DMS153 (cell line): Measurements from ENCODE around the gene TAMALIN.
"Not testable (repeated sequence)": the region's sequence is repeated elsewhere in the genome, so short reads cannot be mapped to it uniquely, and the experiment has no call there.

ENCODE experiments used
- DNase-seq: peaks from one replicate; lab custom pipeline; 2025; lab: John Stamatoyannopoulos, UW

TAMALIN gene

DNA sequence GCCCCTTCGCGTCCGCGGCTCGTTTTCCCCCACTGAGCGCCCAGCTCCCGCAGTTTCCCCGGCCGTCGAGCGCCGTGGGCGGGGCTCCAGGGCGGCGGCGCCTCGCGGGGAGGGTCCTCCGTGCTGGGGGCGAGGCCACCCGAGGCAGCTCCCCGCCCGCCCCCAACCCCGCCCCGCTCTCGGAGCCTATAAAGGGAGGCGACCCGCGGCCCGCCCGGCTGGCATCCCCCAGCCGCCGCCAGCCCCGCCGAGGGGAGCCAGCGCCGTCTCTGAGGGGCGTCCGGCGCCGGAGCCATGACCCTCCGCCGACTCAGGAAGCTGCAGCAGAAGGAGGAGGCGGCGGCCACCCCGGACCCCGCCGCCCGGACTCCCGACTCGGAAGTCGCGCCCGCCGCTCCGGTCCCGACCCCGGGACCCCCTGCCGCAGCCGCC, at the start of gene TAMALIN:
TSS of gene TAMALIN (plus strand) at position 221 of the 432 bp plus-strand sequence. CDS start at position 295, 74 bp downstream.
- DNase-seq, result peak; percentile 6

DNA sequence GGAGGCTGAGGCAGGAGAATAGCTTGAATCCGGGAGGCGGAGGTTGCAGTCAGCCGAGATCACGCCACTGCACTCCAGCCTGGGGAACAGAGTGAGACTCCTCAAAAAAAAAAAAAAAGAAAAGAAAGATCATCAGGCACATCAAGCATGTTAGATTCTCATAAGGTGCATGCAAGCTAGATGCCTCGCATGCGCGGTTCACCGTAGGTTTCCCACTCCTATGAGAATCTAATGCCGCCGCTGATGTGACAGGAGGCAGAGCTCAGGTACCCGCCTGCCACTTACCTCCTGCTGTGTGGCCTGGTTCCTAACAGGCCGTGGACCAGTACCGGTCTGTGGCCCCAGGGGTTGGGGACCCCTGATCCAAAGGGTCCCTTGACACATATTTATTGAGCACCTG, 48.2 kb upstream of the TAMALIN start:
- no peak for DNase-seq

DNA sequence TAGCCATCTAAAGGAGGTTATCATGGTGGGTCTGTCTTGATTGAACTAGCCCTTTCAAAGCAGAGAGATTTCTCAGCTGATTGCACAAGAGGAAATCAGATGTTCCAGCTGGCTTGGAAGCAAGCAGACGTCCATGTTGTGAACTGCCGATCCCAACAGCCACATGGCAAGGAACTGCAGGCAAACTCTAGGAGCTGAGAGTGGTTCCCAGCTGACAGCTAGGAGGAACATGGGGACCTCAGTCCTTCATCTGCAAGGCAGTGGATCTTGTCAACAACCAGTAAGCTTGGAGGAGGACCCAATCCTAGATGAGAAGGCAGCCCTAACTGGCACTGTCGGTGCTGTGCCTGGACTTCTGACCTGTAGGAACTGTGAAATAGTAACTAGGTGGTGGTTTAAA, 47.5 kb upstream of the TAMALIN start:
- DNase-seq, result no peak

DNA sequence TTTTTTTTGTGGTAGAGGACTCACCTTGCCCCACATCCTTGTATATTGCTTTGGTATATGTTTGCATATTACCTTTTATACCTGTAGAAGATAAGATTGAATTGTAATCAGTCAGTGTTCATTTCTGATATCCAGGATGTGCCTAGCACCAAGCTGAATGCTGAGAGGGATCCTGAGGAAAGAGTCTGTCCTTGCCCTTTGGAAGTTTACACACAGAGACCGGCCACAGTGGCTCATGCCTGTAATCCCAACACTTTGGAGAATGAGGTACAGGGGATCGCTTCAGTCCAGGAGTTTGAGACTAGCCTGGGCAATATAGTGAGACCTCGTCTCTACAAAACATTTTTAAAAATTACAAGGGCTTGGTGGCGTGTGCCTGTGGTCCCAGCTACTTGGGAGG, 46.8 kb upstream of the TAMALIN start:
- no peak for DNase-seq

DNA sequence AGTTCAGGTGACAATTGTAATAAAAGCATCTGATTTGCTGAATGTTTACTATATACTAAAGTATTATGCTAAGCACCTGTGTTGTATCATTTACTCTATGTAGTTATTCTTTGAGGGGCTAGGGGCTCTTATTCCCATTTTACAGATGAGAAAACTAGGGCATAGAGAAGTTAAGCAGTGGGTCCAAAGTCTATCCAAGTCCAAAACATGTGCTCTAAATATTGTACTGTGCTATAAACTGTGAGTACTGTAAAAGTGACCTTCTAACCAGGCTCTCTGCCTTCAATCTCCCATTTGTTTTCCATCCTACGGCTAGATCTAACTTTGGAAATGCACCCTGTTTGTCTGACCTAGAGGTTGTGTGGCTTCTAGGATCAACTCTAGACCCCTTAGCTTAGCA, 46.3 kb upstream of the TAMALIN start:
- DNase-seq, result no peak

DNA sequence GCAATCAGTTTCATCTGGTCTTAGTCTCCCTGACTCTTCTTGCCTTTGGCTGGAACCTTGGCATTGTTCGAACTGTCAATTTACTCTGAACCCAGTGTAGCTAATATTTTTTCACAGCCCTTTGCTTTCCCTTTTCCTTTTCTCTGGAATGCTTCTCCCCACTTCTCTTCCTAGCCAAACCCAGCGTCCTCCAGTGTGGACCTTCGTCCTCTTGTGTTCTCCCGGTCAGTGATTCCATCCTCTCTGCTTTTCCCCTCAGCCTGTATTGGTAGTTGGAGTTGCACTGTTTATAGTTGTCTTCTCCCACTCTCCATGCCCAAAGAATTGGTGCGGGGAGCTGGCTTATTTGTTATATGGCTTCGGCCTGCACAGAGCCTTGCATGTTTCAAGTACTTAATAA, 45.9 kb upstream of the TAMALIN start:
- DNase-seq, result no peak

DNA sequence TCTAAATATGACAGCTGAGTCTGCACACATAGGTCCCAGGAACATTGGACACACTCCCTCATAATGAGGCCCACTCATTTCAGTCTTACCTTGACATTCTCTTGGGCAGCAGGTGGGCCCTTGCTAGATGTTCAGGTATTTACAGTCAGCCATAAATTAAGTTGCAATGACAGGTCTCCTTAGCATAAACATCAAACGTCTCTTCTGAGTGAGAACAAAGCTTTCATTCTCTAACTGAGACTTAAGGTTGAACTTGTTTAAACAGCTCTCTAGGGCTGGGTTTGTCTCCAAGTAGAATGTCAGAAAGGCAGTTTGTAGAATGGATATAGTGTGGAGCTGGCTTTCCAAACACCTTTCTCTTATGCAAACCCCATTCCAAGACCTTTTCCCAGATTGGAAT, 44.9 kb upstream of the TAMALIN start:
- no peak for DNase-seq

DNA sequence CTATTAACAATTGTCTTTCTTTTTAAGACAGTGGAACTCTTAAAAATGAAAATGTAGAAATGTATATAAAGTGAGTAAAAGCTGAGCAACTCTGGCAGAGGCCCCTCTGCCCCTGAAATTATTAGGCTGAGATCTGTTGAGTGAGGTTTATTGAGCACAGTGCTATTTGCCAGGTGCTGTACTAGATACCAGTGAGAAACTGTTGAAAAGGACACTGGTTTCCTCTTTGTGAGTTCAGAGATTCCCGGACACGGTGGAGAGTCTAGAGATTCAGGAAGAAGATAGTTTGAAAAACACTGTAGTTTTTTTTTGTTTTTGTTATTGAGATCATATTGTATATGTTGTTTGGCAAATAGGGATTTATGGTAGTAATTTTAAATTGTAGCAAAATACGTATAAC, 44.0 kb upstream of the TAMALIN start:
- no peak for DNase-seq

DNA sequence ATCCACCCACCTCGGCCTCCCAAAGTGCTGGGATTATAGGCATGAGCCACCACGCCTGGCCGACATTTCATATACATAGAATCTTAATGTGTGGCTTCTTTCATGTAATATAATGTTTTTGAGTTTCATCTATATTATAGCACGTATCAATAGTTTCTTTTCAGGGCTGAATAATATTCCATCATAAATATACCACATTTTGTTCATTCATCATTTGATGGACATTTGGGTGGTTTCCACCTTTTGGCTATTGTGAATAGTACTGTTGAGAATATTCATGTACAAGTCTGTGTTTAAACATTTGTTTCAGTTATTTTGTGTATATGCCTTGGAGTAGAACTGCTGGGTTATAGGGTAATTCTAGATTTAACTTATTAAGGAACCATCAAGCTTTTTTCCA, 43.3 kb upstream of the TAMALIN start:
- no peak for DNase-seq

DNA sequence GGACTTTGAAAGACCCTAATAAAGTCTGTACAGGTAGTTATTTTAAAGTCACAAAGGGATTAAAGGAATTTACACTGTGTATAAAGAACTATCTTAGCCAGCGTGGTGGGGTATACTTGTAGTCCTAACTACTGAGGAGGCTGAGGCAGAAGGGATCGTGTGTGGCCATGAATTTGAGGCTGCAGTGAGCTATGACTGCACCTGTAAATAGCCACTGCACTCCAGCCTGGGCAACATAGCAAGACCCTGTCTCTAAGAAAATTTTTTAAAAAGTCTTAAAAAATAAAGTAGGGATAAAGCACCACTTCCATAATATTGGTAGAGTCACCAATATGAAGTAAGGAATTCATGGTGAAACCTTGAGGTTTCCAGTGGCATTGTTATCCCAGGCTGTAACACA, 37.1 kb upstream of the TAMALIN start:
- no peak for DNase-seq

DNA sequence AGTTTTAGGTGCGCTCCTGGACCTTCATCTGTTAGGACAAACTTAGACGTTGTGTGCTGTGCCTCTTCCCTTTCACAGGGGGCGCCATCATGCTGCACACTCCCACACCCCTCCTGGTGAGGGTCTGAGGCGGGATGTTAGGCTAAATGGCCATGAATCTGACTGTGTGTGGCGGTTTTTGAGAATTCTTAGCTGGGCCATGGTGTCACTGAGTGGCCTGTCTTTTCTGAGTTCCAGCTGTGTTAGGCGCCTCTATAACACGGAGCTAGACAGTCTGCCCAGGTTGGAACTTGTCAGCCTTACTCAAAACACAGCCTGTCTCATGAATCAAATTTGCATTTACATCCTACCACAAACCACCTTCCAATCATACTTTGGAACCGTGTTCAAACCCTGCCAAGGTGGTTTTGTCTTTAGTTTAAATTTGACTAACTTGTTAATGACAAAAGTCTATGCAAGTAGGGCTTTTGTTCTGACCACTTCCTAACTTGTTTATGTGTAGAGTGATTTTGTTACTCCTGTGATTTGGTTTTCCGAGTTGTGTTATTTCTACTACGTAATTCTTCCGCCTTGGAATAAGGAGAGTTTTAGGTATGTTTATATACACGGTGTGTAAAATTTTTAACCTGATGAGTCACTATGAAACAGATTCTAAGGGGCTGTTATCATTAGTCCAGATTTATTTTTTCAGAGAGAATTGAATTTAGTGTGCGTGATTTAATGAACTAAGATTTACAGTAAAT, 35.7 kb upstream of the TAMALIN start:
- no peak for DNase-seq

DNA sequence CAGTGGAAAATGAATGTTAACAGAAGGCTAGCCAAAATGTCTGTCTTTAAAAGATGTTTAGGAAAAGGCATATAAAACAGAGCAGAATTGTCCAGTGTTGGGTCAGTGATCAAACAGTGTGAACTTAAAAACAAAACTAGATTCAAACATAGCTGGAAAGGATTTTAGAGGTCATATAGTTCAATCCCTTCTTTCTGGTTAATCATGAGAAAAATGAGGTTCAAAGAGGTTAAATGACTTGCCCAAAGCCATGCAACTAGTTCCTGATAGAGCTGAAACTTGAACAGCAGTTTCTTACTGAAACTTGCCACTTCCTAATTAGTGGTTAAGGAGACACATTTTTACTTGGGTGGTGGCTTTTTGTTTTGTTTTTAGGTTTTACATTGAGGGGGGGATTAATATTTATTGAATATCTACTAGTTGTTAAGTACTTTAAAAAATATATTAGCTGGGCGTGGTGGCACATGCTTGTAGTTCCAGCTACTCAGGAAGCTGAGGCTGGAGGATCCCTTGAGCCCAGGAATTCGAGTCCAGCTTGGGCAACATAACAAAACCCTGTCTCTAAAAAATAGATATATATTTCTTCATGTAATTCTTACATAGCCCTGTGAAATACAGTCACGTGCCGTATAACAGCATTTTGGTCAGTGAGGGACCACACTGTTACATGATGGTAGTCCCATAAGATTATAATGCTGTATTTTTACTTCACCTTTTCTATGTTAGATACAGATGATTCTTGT, 34.9 kb upstream of the TAMALIN start:
- no peak for DNase-seq

DNA sequence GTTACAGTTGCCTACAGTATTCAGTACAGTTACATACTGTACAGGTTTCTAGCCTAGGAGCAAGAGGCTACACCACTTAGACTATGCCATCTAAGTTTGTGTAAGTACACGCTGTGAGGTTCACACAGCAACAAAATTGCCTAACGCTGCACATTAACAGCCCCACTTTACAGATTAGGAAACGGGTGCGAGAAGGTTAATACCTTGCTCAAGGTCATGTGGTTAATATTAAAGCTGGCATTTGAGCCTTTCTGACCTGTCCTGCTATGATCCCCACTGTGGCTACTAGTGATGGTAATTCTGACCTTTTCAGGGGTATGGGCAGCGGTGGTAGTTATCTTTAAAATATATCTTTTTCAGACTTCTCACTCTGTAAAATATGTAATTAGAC, 34.3 kb upstream of the TAMALIN start:
- DNase-seq, result no peak

DNA sequence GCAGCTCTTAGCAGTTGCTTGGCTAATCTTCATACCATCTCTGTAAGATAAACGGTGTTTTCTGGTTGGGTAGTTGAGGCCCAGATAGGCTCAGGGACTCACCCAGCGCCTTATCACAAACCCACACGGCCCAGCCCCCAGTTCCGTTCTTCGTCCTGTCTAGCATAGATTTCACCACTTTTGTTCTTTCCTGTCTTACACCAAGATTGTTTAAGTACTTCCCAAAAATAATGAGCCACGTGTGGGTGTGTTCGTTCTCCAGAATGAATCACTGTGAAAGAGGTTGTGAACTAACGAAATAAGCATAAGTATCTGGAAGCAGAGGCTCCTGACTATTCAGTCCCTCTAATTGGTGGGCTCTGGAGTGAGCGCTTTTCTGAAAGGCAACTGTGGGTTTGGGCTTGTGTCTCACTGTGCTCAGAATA, 33.9 kb upstream of the TAMALIN start:
- DNase-seq, result no peak

DNA sequence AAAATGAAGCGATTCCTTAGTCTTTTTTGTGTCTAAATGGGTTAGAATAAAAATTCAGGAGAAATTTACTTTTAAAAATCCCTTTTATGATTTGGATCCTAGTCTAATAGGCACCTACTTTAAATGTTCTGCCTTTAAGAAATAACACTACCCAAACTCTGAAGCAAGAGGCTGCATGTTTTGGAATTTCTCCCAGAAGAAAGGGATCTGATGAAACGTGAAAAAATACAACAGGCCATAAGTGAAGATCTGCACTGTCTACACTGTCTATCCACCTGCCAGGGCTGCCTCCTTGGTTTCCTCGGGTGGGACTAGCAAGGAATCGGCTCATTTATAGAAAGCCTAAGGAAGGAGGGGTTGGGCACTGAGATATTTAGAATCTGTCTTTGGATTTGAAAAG, 33.2 kb upstream of the TAMALIN start:
- DNase-seq, result no peak

DNA sequence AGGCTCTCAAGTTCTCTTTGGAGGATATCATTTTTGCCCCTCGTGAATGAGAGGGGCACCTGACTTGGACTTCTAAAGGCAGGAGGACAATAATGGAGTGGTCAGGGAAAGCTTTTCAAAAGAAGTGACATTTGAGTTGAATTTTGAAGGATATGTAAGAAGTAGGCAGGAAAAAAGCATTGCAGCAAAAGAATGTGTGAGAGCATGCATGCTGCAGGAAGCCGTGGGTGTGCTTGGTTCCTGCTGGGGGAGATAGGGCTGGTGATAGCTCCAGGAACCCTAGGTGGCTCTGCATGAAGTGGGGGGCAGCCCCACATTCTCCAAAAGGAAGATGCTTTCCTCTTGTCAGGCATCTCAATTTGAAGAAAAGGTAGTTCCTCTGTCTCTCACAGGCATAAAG, 32.1 kb upstream of the TAMALIN start:
- DNase-seq, result no peak

DNA sequence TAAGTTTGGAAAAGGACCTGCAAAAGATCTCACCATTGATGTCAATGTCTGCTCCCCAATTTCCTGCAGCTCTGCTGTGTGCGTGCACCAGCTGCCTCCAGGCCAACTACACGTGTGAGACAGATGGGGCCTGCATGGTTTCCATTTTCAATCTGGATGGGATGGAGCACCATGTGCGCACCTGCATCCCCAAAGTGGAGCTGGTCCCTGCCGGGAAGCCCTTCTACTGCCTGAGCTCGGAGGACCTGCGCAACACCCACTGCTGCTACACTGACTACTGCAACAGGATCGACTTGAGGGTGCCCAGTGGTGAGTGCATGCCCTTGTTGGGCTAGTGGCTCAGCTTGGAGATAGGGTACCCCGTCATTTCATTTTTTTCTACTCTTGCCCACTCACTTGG, 31.6 kb upstream of the TAMALIN start:
- no peak for DNase-seq

DNA sequence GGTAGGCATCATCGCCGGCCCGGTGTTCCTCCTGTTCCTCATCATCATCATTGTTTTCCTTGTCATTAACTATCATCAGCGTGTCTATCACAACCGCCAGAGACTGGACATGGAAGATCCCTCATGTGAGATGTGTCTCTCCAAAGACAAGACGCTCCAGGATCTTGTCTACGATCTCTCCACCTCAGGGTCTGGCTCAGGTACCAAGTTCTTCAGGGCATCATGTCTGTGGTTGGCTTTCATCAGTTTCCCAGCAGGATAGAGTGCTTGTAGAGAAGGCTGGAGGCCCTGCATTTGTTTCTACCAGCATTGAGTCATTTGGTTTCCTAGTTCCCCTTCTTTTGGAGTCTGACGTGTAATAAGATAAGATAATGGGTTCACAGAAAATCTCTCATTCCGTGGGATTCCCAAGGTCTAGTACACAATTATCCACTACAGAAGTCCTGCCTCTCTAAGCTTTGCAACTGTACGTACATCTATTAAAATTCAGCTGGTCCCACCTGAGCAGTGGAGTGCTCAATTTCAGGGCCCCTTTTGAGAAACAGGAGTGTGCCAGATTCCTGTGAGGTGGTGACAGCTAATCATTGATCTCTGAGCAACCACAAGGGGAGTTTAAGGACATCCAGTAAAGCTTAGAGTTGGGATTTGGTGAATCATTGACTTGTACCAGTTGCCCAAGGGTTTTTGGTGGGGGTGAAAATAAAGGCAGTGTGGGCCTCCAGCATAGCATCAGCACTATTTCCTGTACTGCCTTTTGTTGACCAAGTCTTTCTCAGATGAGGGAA, 30.2 kb upstream of the TAMALIN start:
- DNase-seq, result no peak

DNA sequence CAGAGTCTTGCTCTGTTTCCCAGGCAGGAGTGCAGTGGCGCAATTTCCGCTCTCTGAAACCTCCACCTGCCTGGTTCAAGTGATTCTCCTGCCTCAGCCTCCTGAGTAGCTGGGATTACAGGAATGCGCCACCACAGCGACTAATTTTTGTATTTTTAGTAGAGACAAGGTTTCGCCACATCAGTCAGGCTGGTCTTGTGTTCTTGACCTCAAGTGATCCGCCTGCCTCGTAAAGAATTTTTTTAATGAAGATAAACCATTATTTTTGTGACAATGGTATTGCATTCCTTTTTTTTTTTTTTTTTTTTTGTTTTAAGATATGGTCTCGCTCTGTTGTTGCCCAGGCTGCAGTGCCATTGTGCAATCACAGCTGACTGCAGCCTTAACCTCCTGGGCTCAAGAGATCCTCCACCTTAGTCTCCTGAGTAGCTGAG, 29.4 kb upstream of the TAMALIN start:
- DNase-seq, result no peak

DNA sequence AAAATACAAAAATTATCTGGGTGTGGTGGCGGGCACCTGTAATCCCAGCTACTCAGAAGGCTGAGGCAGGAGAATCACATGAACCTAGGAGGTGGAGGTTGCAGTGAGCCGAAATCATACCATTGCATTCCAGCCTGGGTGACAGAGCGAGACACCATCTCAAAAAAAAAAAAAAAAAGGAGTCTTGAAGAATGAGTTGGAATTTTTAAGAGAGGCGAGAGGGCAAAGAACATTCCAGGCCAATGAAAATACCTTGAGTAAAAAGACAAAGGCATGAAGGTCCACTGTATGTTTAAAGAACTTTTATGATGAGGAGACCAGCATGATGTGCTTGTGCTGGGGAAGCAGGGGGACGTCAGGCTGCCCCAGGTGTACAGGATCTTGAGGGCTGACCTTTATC, 27.4 kb upstream of the TAMALIN start:
- DNase-seq, result not testable (repeated sequence)

DNA sequence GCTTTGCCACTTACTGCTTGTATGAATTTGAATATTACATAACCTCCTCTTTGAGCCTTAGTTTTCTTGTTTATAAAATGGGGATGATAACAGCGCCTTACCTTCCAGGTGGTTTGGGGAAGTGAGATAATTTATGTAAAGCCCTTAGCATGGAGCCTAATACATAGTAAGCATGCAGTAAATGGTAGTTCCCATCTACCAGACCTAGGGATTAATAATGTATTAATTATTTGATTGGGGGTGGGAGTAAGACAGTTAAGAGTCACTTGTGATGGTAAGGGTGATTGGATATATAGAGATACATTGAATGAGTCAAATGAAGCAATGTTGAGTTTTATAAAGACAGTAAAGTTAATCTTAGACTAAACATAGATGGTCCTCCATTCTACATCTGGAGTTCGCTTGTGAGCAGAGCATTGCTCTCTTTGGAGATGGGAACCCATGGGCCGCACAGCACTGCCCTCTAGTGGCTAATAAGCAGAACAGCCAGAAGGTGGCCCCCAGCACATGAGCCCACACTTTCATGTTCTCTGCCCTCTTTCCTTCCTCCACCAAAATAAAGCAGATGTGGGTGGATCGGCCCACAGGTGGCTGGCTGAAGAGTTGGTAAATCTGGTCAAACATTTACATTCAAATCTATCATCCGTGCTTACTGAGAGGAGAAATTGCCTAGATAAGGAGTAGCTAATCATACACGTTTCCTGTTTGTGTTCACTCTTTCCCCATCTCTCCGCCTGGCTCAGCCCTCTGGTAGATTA, 26.5 kb upstream of the TAMALIN start:
- DNase-seq, result no peak

DNA sequence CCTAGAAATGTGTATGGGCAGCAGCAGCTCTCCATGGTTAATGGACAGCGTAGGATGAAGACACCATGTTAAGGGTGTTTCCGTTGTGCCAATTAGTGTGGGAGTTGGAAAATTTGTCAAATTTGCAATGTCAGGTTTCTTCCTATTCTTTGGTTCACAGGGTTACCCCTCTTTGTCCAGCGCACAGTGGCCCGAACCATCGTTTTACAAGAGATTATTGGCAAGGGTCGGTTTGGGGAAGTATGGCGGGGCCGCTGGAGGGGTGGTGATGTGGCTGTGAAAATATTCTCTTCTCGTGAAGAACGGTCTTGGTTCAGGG, 26.0 kb upstream of the TAMALIN start:
- DNase-seq, result no peak
